ENCODE data around the gene MRGPRG. TPM values are rescaled to one million over a fixed set of nuclear protein-coding genes. Genes with fewer than 3 reads are reported as not detected.

The MRGPRG gene
- total RNA-seq, 1 experiment from 2014 or later: not detected

- in situ Hi-C loops (cut with HindIII; ENCODE audit: low sequenced_read_pairs): no loop called here
- DNase-seq (ENCODE audit: low spot score): no peak
Measured at GRCh38 chr11:3197044-3197695, 21.4 kb downstream of the MRGPRG start.

- in situ Hi-C loops (cut with HindIII; ENCODE audit: low sequenced_read_pairs): no loop called here
- no peak for DNase-seq (ENCODE audit: low spot score)
Measured at GRCh38 chr11:3196161-3197043, 22.2 kb downstream of the MRGPRG start.

- DNase-seq (ENCODE audit: low spot score): no peak
- in situ Hi-C loops (cut with HindIII; ENCODE audit: low sequenced_read_pairs): no loop called here
Measured at GRCh38 chr11:3195251-3196160, 23.1 kb downstream of the MRGPRG start.

GRCh38 chr11:3194016-3194816, 24.4 kb downstream of the MRGPRG start:
- DNase-seq (ENCODE audit: low spot score): no peak
- in situ Hi-C loops (cut with HindIII; ENCODE audit: low sequenced_read_pairs): no loop called here

GRCh38 chr11:3193373-3194015, 25.1 kb downstream of the MRGPRG start:
- no peak for DNase-seq (ENCODE audit: low spot score)
- in situ Hi-C loops (cut with HindIII; ENCODE audit: low sequenced_read_pairs): no loop called here

- DNase-seq (ENCODE audit: low spot score): no peak
- in situ Hi-C loops (cut with HindIII; ENCODE audit: low sequenced_read_pairs): no loop called here
Measured at GRCh38 chr11:3192511-3193372, 25.9 kb downstream of the MRGPRG start.

GRCh38 chr11:3191586-3192324, 26.9 kb downstream of the MRGPRG start:
- no peak for DNase-seq (ENCODE audit: low spot score)
- in situ Hi-C loops (cut with HindIII; ENCODE audit: low sequenced_read_pairs): no loop called here

- DNase-seq (ENCODE audit: low spot score): no peak
- in situ Hi-C loops (cut with HindIII; ENCODE audit: low sequenced_read_pairs): no loop called here
Measured at GRCh38 chr11:3190600-3190999, 28.0 kb downstream of the MRGPRG start.

GRCh38 chr11:3189886-3190583, 28.6 kb downstream of the MRGPRG start:
- no peak for DNase-seq (ENCODE audit: low spot score)
- in situ Hi-C loops (cut with HindIII; ENCODE audit: low sequenced_read_pairs): no loop called here

GRCh38 chr11:3189196-3189843, 29.3 kb downstream of the MRGPRG start:
- DNase-seq (ENCODE audit: low spot score): no peak
- in situ Hi-C loops (cut with HindIII; ENCODE audit: low sequenced_read_pairs): no loop called here

GRCh38 chr11:3188496-3189195, 30.0 kb downstream of the MRGPRG start:
- DNase-seq (ENCODE audit: low spot score): no peak
- in situ Hi-C loops (cut with HindIII; ENCODE audit: low sequenced_read_pairs): no loop called here

- DNase-seq (ENCODE audit: low spot score): no peak
- in situ Hi-C loops (cut with HindIII; ENCODE audit: low sequenced_read_pairs): no loop called here
Measured at GRCh38 chr11:3186166-3186953, 32.3 kb downstream of the MRGPRG start.

- in situ Hi-C loops (cut with HindIII; ENCODE audit: low sequenced_read_pairs): no loop called here
- DNase-seq (ENCODE audit: low spot score): no peak
Measured at GRCh38 chr11:3184732-3185347, 33.8 kb downstream of the MRGPRG start.

- in situ Hi-C loops (cut with HindIII; ENCODE audit: low sequenced_read_pairs): no loop called here
- DNase-seq (ENCODE audit: low spot score): no peak
Measured at GRCh38 chr11:3183523-3183922, 35.1 kb downstream of the MRGPRG start.
